Activated CD8-positive, alpha-beta T cell treated with anti-CD3 and anti-CD28 coated beads for 36 hours (primary cell): Measurements from ENCODE around the gene KCNH6. TPM values are rescaled to one million over a fixed set of nuclear protein-coding genes. Genes with fewer than 3 reads are reported as not detected.

Experiments
- ATAC-seq: fragments of 200-7000 bp; cut with Tn5 transposase; one replicate; pipeline ENCODE4 v1.10.0; 2021; ENCODE audit warnings: mild to moderate bottlenecking, moderate library complexity
- CTCF ChIA-PET: fragments of 350-600 bp; sonication (Branson Sonifier 250); formaldehyde crosslinking; loops from one replicate; lab custom pipeline; 2021; ENCODE audit warnings: antibody characterized with exemption; lab: Charles Lee
- POLR2A ChIA-PET: fragments of 350-600 bp; sonication (Branson Sonifier 250); formaldehyde crosslinking; loops from one replicate; lab custom pipeline; 2021; ENCODE audit warnings: antibody characterized with exemption; lab: Charles Lee
- DNase-seq: peaks from one replicate; pipeline ENCODE4 v3.0.0-alpha.2; 2020
- H3K27ac Mint-ChIP-seq: one replicate; pipeline ENCODE4 v1.8.0; 2021; ENCODE audit warnings: mild to moderate bottlenecking, mixed read lengths
- H3K27me3 Mint-ChIP-seq: one replicate; pipeline ENCODE4 v1.8.0; 2021; ENCODE audit warnings: mixed read lengths
- H3K36me3 Mint-ChIP-seq: one replicate; pipeline ENCODE4 v1.8.0; 2021; ENCODE audit warnings: low read depth, mixed read lengths
- H3K4me1 Mint-ChIP-seq: one replicate; pipeline ENCODE4 v1.8.0; 2021; ENCODE audit warnings: low read depth, mixed read lengths
- H3K4me3 Mint-ChIP-seq: one replicate; pipeline ENCODE4 v1.8.0; 2021; ENCODE audit warnings: mild to moderate bottlenecking, moderate library complexity, mixed read lengths
- H3K9me3 Mint-ChIP-seq: one replicate; pipeline ENCODE4 v1.8.0; 2021; ENCODE audit warnings: mixed read lengths
- intact Hi-C: fragments of 100-400 bp; cut with micrococcal nuclease; formaldehyde crosslinking; loops from one replicate; pipeline ENCODE4 v1.10.0; 2022
- total RNA-seq, 2 experiments: library from RNA; stranded (reverse); gene quantifications; one replicate each; pipeline ENCODE4 v1.2.3, GENCODE V29; 2021
- TF ChIP-seq, protein P1 (sequence below): fragments of 200-600 bp; IDR thresholded peaks from one replicate; pipeline ENCODE4 v1.8.0; 2022; ENCODE audit warnings: antibody characterized with exemption, mild to moderate bottlenecking

Gene KCNH6
- total RNA-seq, 2 experiments from 2014 or later, result not detected

DNA sequence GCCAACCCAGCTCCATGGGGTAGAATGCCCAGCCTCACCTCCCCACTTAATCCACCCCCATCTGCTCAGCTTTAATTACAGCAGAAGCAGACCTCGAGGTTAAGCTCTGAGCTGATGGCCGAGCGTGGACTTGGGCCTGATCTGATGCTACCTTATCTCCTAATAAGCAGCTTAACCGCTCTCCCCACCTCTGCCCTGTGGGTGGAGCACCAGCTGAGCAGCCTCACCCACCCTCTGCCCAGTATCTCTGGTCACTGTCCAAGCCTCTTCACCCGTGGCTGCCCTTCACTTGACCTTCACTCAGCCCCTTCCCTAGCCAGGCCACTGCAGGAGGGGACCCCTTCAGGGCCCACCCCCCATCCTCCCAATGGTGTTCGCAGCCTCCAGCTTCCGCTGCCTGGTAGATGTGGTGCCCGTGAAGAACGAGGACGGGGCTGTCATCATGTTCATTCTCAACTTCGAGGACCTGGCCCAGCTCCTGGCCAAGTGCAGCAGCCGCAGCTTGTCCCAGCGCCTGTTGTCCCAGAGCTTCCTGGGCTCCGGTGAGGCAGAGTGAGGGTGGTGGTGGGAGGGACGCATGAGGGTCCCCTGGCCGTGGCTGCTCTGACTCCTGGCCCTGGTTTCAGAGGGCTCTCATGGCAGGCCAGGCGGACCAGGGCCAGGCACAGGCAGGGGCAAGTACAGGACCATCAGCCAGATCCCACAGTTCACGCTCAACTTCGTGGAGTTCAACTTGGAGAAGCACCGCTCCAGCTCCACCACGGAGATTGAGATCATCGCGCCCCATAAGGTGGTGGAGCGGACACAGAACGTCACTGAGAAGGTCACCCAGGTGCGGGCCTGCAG is 6.8 kb downstream of the KCNH6 start:
- Mint-ChIP-seq H3K4me3 (no peak overlapping the region), H3K4me1 (no peaks in the 10 kb centered on the region), H3K36me3 (no peaks in the 10 kb centered on the region), H3K27ac (no peak overlapping the region), H3K27me3 (peaks cover 4% of the 10 kb centered on the region), H3K9me3 (no peaks in the 10 kb centered on the region)
- TF ChIP-seq, protein P1, sequence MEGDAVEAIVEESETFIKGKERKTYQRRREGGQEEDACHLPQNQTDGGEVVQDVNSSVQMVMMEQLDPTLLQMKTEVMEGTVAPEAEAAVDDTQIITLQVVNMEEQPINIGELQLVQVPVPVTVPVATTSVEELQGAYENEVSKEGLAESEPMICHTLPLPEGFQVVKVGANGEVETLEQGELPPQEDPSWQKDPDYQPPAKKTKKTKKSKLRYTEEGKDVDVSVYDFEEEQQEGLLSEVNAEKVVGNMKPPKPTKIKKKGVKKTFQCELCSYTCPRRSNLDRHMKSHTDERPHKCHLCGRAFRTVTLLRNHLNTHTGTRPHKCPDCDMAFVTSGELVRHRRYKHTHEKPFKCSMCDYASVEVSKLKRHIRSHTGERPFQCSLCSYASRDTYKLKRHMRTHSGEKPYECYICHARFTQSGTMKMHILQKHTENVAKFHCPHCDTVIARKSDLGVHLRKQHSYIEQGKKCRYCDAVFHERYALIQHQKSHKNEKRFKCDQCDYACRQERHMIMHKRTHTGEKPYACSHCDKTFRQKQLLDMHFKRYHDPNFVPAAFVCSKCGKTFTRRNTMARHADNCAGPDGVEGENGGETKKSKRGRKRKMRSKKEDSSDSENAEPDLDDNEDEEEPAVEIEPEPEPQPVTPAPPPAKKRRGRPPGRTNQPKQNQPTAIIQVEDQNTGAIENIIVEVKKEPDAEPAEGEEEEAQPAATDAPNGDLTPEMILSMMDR, result no peak
- POLR2A ChIA-PET, result interaction anchor here (0.7 to 1.1 kb wide), 2 partner anchors 19 to 169 kb away, joined by 3 read pairs; no protein-coding TSS in a partner anchor
- ATAC-seq, result no peak
- DNase-seq, result no peak
- intact Hi-C loops, result no loop called here
- CTCF ChIA-PET, result interaction anchor here (1.3 to 1.4 kb wide), 2 partner anchors 51 to 92 kb away, joined by 3 read pairs; partner anchors contain the start of gene MAP3K3

DNA sequence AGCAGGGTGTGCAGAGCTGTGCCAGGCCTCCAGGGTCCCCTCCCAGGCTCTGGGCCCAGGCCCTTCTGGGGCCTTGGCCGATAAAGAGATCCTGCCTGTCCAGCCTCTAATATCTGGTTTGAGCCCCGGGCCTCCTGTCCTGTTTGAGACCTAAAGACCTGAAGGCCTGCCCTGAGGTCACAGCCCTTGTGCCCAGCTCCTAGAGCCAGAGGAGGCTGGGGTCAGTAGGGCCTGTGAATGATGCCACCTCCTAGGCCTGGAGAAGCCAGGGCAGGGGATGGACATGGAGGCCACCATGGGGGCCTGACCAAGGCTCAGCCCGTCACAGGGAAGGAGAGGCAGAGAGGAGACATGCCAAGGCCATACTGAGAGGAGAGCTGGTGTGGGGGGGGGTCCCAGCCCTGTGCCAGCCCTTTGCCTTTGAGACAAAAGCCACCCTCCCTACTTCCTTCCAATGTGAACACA is 7.4 kb downstream of the KCNH6 start:
- no peaks in the 10 kb centered on the region for H3K36me3 Mint-ChIP-seq
- no peaks in the 10 kb centered on the region for H3K4me1 Mint-ChIP-seq
- no peak overlapping the region for H3K4me3 Mint-ChIP-seq
- intact Hi-C loops, result no loop called here
- no peaks in the 10 kb centered on the region for H3K9me3 Mint-ChIP-seq
- TF ChIP-seq, protein P1, result no peak
- no peak overlapping the region for H3K27ac Mint-ChIP-seq
- ATAC-seq, result no peak
- POLR2A ChIA-PET, result interaction anchor here (0.7 kb wide), 1 partner anchor 168 kb away, joined by 3 read pairs; no protein-coding TSS in a partner anchor
- DNase-seq, result no peak
- H3K27me3 Mint-ChIP-seq, result peaks cover 1% of the 10 kb centered on the region
- CTCF ChIA-PET, result interaction anchor here (1.1 to 1.6 kb wide), 3 partner anchors 51 to 91 kb away, joined by 3 to 4 read pairs (median 3); partner anchors contain the start of gene MAP3K3

DNA sequence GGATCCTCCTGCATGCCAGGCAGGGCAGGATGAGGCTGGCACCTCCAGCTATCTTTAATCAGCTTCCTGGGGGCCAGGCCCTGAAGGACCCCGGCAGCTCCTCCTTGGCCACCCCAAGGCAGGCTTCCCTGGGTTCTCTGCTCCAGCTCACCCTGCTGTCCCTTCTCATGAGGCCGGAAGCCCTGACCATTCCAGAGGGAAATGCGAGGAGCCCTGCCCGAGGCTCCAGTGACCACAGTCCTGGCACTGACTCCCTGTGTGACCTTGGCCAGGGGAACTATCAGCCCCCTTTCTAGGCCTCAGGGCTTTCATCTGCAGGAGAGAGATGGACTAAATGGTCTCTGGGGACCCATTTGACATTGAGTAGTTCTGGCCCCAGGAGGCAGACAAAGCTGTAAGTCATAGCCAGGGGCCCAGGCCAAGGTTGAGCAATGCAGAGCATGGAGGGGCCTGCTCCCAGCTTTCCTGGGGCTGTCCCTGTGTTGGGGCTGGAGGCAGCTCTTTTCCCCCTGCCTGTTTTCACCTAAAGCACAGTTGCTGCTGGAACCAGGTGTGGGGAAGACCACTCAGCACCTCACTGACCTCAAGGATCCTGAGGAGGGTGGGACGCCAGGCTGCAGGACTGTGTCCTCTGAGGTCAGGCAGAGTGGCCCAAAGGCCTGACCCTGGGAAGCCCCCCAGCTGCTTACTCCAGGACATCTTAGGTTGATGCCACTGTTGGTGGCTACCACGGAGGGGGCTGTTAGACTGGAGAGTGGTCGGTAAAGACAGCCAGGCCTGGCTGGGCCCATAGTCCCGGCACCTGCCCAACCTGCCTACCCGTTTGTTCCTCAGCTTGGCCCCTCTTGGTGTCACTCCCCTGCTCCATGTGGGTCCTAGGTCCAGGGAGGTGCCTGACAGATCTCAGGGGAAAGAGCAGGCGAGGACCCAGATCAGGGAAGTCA is 8.1 kb downstream of the KCNH6 start:
- H3K4me1 Mint-ChIP-seq, result no peaks in the 10 kb centered on the region
- no peak for ATAC-seq
- POLR2A ChIA-PET, result no interaction called here

DNA sequence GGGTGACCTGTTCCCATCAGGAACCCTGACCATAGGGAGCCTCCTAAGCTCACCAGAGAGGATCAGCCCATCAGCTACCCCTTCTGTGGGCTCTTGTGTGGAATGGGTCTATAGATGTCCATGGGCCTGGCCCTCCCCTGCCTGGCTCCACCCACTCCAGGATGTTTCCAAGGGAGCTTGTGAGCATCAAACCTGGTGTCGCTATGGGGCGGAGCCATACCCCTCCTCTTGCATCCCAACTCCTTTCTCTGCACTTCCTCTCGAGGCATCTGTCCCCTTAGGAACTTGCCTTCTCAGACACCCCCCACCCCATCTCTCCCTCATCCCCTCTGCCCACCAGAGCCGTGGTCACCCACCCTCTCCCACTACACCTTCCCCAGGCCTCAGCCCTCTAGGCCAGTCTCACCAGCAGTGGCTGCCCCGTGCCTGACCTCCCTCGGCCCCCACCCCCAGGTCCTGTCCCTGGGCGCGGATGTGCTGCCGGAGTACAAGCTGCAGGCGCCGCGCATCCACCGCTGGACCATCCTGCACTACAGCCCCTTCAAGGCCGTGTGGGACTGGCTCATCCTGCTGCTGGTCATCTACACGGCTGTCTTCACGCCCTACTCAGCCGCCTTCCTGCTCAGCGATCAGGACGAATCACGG is 10.4 kb downstream of the KCNH6 start:
- TF ChIP-seq, protein P1, result no peak
- no peaks in the 10 kb centered on the region for H3K9me3 Mint-ChIP-seq
- H3K27me3 Mint-ChIP-seq, result peaks cover 14% of the 10 kb centered on the region
- POLR2A ChIA-PET, result interaction anchor here (0.9 to 1.0 kb wide), 2 partner anchors 16 to 87 kb away, joined by 3 read pairs; no protein-coding TSS in a partner anchor
- H3K27ac Mint-ChIP-seq, result no peak overlapping the region
- peaks cover 3% of the 10 kb centered on the region for H3K4me1 Mint-ChIP-seq
- CTCF ChIA-PET, result no interaction called here
- no peak overlapping the region for H3K4me3 Mint-ChIP-seq
- intact Hi-C loops, result no loop called here
- DNase-seq, result no peak
- no peaks in the 10 kb centered on the region for H3K36me3 Mint-ChIP-seq
- no peak for ATAC-seq

More for the DNA sequence above, 8.1 kb downstream of the KCNH6 start:
- DNase-seq, result no peak
- intact Hi-C loops, result no loop called here
- CTCF ChIA-PET, result interaction anchor here (1.1 to 1.6 kb wide), 3 partner anchors 52 to 90 kb away, joined by 3 to 4 read pairs (median 3); partner anchors contain the start of gene MAP3K3
- TF ChIP-seq, protein P1, result no peak
- H3K27me3 Mint-ChIP-seq, result no peaks in the 10 kb centered on the region
- no peak overlapping the region for H3K4me3 Mint-ChIP-seq
- no peaks in the 10 kb centered on the region for H3K9me3 Mint-ChIP-seq
- H3K36me3 Mint-ChIP-seq, result no peaks in the 10 kb centered on the region
- H3K27ac Mint-ChIP-seq, result no peak overlapping the region
